GM23338 (cell line): ENCODE data around the gene HSPA12A. TPM values are rescaled to one million over a fixed set of nuclear protein-coding genes. Genes with fewer than 3 reads are reported as not detected.

Experiments used
- ATAC-seq: fragments of 200-7000 bp; cut with Tn5 transposase; 3 replicates; pipeline ENCODE4 v1.9.1; 2020
- DNase-seq: peaks from one replicate; pipeline ENCODE4 v3.0.0-alpha.2; 2015; ENCODE audit warnings: low spot score
- H2AFZ ChIP-seq: fragments of 200-600 bp; sonication (generic); 2 replicates; pipeline ENCODE4 v1.8.0; 2016; ENCODE audit warnings: antibody characterized with exemption, mild to moderate bottlenecking, moderate library complexity
- H3F3A ChIP-seq: fragments of 200-600 bp; sonication (generic); replicated peaks from 2 replicates; pipeline ENCODE4 v1.8.0; 2017; ENCODE audit warnings: antibody characterized with exemption, mixed run types, low read depth
- H3K27ac ChIP-seq: fragments of 200-600 bp; sonication (generic); 2 replicates; pipeline ENCODE4 v1.6.1; 2016; ENCODE audit warnings: low read depth
- H3K27me3 ChIP-seq: fragments of 200-600 bp; sonication (generic); 2 replicates; pipeline ENCODE4 v1.8.0; 2016; ENCODE audit warnings: mild to moderate bottlenecking, mixed run types, moderate library complexity; ENCODE audit not compliant: insufficient read depth
- H3K36me3 ChIP-seq: fragments of 200-600 bp; sonication (generic); 2 replicates; pipeline ENCODE4 v1.8.0; 2016; ENCODE audit warnings: mild to moderate bottlenecking; ENCODE audit not compliant: insufficient read depth
- H3K4me1 ChIP-seq: fragments of 200-600 bp; sonication (generic); 2 replicates; pipeline ENCODE4 v1.8.0; 2016; ENCODE audit warnings: mild to moderate bottlenecking, moderate library complexity; ENCODE audit not compliant: insufficient read depth
- H3K4me2 ChIP-seq: fragments of 200-600 bp; sonication (generic); 2 replicates; pipeline ENCODE4 v1.7.1; 2017; ENCODE audit warnings: mixed run types
- H3K4me3 ChIP-seq: fragments of 200-600 bp; sonication (generic); 2 replicates; pipeline ENCODE4 v1.6.1; 2016; ENCODE audit warnings: mixed run types
- H3K79me2 ChIP-seq: fragments of 200-600 bp; sonication (generic); replicated peaks from 2 replicates; pipeline ENCODE4 v1.8.0; 2017; ENCODE audit warnings: mild to moderate bottlenecking; ENCODE audit not compliant: insufficient read depth
- H3K9me2 ChIP-seq: fragments of 200-600 bp; sonication (generic); 2 replicates; pipeline ENCODE4 v1.8.0; 2017; ENCODE audit not compliant: insufficient read depth
- H4K20me1 ChIP-seq: fragments of 200-600 bp; sonication (generic); replicated peaks from 2 replicates; pipeline ENCODE4 v1.8.0; 2017; ENCODE audit warnings: mild to moderate bottlenecking; ENCODE audit not compliant: insufficient read depth
- H3K27ac Mint-ChIP-seq: 2 replicates; pipeline ENCODE4 v1.8.0; 2020; ENCODE audit warnings: inconsistent platforms, mild to moderate bottlenecking, moderate library complexity, mixed read lengths
- H3K27me3 Mint-ChIP-seq: 3 replicates; pipeline ENCODE4 v1.8.0; 2022; ENCODE audit warnings: low read depth, mild to moderate bottlenecking, moderate library complexity, mixed read lengths, inconsistent platforms; ENCODE audit not compliant: insufficient read depth, poor library complexity
- H3K36me3 Mint-ChIP-seq: 3 replicates; pipeline ENCODE4 v1.8.0; 2021; ENCODE audit warnings: low read depth, mild to moderate bottlenecking, inconsistent platforms, moderate library complexity, mixed read lengths
- H3K4me1 Mint-ChIP-seq: 3 replicates; pipeline ENCODE4 v1.8.0; 2020; ENCODE audit warnings: mild to moderate bottlenecking, inconsistent platforms, mixed read lengths
- H3K4me3 Mint-ChIP-seq: 3 replicates; pipeline ENCODE4 v1.8.0; 2021; ENCODE audit warnings: moderate library complexity, mild to moderate bottlenecking, inconsistent platforms, mixed read lengths
- H3K9me3 Mint-ChIP-seq: 3 replicates; pipeline ENCODE4 v1.8.0; 2020; ENCODE audit warnings: moderate library complexity, mild to moderate bottlenecking, inconsistent platforms, mixed read lengths
- EZH2phosphoT487 ChIP-seq: fragments of 200-600 bp; sonication (generic); IDR thresholded peaks from one replicate; pipeline ENCODE4 v1.8.1; 2018; ENCODE audit warnings: antibody characterized with exemption; ENCODE audit not compliant: unreplicated experiment
- JUNB ChIP-seq: IDR thresholded peaks from one replicate; pipeline ENCODE4 v1.6.1; 2016; ENCODE audit warnings: antibody characterized with exemption; ENCODE audit not compliant: unreplicated experiment
- NANOG ChIP-seq: IDR thresholded peaks from 2 replicates; pipeline ENCODE4 v1.6.1; 2016; ENCODE audit warnings: antibody characterized with exemption, borderline replicate concordance
- POLR2AphosphoS5 ChIP-seq: IDR thresholded peaks from 2 replicates; pipeline ENCODE4 v1.6.1; 2016; ENCODE audit warnings: antibody characterized with exemption, low read depth
- REST ChIP-seq: IDR thresholded peaks from one replicate; pipeline ENCODE4 v1.6.1; 2018; ENCODE audit warnings: antibody characterized with exemption; ENCODE audit not compliant: unreplicated experiment
- STAT1 ChIP-seq: IDR thresholded peaks from one replicate; pipeline ENCODE4 v1.6.1; 2016; ENCODE audit warnings: antibody characterized with exemption; ENCODE audit not compliant: unreplicated experiment
- ZNF114 ChIP-seq: fragments of 250-450 bp; sonication (Bioruptor Pico); IDR thresholded peaks from 2 replicates; pipeline ENCODE4 v1.5.0; 2020; ENCODE audit warnings: mild to moderate bottlenecking, moderate library complexity
- polyA plus RNA-seq: library from polyadenylated mRNA; unstranded; fragments of >200 nt; fragmentation: Nextera tagmentation; extraction: Ambion mirVana; gene quantifications from 2 replicates; pipeline ENCODE4 v1.2.1, GENCODE V29; 2016
- total RNA-seq: library from RNA; depleted of rRNA; stranded (reverse); fragments of >200 nt; shearing (Covaris generic); gene quantifications from 2 replicates; pipeline ENCODE4 v1.2.3, GENCODE V29; 2014
- TF ChIP-seq, protein P1 (sequence below), 2 experiments: fragments of 200-600 bp in 1 of 2; sonication (generic) in 1 of 2; conservative IDR thresholded peaks; 2 replicates each; pipeline versions ENCODE4 v1.5.1 to v1.6.1; 2016 to 2017; ENCODE audit warnings: antibody characterized with exemption in 2 of 2, low read depth in 2 of 2, mild to moderate bottlenecking in 2 of 2, moderate library complexity in 1 of 2
- TF ChIP-seq, protein P2 (sequence below): IDR thresholded peaks from 2 replicates; pipeline ENCODE4 v1.6.1; 2016; ENCODE audit warnings: antibody characterized with exemption

The HSPA12A gene
- total and polyA plus RNA-seq, 2 experiments from 2014 or later = 4.4 to 6.3 TPM

DNA sequence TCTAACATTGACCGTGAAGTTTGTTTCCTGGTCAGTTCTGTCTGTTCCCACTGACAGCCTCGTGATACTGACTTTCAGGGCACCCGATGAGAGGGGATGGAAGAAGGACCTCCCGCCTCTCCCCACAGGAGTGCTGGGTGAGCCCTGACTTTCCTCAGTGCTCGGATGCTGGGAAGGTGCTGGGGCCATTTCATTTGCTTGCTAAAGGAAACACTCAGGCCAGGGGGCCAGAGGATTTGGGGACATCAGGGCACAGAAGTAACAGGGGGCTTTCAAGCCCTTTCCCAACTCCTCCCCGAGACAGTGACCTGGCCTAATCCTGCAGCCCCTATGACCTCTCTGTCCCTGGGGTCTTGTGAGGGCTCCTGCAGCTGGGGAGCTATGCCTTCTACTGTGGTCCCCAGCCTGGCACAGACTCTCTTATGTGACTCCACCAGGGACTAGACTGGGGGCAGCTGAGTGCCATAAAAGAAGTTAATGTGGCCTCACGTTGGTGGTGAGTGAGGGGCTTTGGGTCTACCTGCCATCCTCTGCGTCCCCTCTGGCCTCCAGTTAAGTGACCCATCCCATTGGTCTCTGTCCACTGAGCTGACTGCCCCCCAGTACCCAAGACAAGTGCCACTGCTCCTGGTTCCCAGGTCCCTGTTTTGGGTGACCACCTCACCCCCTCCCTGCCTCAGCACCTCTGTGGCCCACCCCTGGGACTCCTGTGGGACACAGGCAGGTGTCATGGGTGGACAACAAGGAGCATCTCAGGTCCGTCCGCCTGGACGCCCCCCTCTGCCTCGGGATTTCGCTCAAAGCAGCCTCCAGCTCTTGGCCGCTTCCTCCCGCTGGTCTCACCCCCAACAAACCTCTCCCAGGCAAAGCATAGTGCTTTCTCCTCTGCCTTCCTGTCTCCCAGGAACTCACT lies 33.4 kb upstream of the HSPA12A start (continued):
- TF ChIP-seq, protein P1, sequence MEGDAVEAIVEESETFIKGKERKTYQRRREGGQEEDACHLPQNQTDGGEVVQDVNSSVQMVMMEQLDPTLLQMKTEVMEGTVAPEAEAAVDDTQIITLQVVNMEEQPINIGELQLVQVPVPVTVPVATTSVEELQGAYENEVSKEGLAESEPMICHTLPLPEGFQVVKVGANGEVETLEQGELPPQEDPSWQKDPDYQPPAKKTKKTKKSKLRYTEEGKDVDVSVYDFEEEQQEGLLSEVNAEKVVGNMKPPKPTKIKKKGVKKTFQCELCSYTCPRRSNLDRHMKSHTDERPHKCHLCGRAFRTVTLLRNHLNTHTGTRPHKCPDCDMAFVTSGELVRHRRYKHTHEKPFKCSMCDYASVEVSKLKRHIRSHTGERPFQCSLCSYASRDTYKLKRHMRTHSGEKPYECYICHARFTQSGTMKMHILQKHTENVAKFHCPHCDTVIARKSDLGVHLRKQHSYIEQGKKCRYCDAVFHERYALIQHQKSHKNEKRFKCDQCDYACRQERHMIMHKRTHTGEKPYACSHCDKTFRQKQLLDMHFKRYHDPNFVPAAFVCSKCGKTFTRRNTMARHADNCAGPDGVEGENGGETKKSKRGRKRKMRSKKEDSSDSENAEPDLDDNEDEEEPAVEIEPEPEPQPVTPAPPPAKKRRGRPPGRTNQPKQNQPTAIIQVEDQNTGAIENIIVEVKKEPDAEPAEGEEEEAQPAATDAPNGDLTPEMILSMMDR (conservative IDR thresholded peaks at IDR 0.05; ENCODE audit: low read depth in 2 of 2) = no peak
- no peak for TF ChIP-seq JUNB
- TF ChIP-seq NANOG = no peak
- no peak for TF ChIP-seq REST
- no peak for TF ChIP-seq EZH2phosphoT487

- Mint-ChIP-seq H3K4me3 (no peak overlapping the region), H3K9me3 (no peaks in the 10 kb centered on the region), H3K27ac (no peak overlapping the region), H3K4me1 (no peaks in the 10 kb centered on the region; the same call in 2 of the 3 replicates), H3K27me3 (peaks cover 21% of the 10 kb centered on the region), H3K36me3 (no peaks in the 10 kb centered on the region)
- no peak overlapping the region for H3K27ac ChIP-seq
- no peak; the same call in 2 of the 3 replicates for ATAC-seq
- no peak for TF ChIP-seq ZNF114 (CRISPR knock-in tag)
- TF ChIP-seq, protein P2, sequence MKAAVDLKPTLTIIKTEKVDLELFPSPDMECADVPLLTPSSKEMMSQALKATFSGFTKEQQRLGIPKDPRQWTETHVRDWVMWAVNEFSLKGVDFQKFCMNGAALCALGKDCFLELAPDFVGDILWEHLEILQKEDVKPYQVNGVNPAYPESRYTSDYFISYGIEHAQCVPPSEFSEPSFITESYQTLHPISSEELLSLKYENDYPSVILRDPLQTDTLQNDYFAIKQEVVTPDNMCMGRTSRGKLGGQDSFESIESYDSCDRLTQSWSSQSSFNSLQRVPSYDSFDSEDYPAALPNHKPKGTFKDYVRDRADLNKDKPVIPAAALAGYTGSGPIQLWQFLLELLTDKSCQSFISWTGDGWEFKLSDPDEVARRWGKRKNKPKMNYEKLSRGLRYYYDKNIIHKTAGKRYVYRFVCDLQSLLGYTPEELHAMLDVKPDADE = no peak
- no peak for TF ChIP-seq EZH2phosphoT487
- no peak for TF ChIP-seq NANOG
- TF ChIP-seq POLR2AphosphoS5 = no peak
- TF ChIP-seq STAT1 = no peak
- no peaks in the 10 kb centered on the region for H3K79me2 ChIP-seq
- H4K20me1 ChIP-seq = no peaks in the 10 kb centered on the region
- H3K9me2 ChIP-seq = no peaks in the 10 kb centered on the region
- H3K27me3 ChIP-seq = no peaks in the 10 kb centered on the region
- H3K4me2 ChIP-seq = no peak overlapping the region
- DNase-seq = no peak
- no peaks in the 10 kb centered on the region for H3K36me3 ChIP-seq
- no peak overlapping the region for H3K4me3 ChIP-seq
- H3F3A ChIP-seq = no peaks in the 10 kb centered on the region
- H2AFZ ChIP-seq = no peak overlapping the region
- H3K4me1 ChIP-seq = no peaks in the 10 kb centered on the region
Measured at GRCh38 chr10:116774728-116775151, 32.4 kb upstream of the HSPA12A start.
